Fibroblast of skin of right quadriceps (primary cell): ENCODE results near the gene PDE6D.

Experiments
- DNase-seq: peaks from one replicate; pipeline ENCODE4 v3.0.0-alpha.2; 2013

The PDE6D gene

DNA sequence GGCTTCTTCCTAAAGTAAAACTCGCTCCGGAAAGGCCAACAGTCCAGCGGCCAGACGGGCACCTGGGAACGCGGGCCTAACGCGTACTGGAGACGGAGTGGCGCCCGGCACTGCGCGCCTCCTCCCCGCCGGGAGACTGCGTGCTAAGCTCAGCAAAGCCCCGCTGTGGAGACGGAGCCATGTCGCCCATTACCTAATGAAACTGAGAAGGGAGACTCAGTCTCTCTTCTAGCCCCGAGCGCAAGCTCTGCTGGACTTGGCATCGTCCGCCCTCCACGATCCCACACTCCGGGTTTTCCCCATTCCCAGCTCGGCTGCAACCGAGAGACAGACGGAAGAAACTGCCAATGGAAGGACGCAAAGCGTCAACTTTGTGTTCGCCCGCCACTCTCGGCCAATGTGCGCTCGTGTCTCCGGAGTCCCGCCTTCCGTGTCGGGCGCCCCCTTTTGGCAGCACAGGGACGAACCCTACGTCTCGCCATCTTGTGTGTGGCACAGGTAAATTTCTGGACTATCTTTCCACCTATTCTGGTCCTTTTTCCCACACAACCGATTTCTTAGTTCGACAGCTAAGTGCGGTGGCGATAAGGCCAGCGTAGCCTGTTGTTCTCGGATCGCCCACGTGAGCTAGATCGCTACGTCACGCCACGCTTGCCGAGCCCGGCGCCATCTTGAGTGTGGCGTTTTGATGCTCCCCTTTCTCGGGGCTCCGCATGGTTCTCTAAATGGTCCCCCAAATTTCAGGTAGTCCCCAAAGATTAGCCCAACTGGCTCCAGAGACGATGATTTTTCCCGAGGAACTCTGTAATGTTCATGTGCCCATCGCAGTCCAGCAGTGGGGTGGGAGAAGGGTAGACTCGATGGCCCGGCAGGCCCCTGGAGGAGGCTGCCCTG, 74.1 kb downstream of the PDE6D start:
- peak; percentile 99 for DNase-seq

DNA sequence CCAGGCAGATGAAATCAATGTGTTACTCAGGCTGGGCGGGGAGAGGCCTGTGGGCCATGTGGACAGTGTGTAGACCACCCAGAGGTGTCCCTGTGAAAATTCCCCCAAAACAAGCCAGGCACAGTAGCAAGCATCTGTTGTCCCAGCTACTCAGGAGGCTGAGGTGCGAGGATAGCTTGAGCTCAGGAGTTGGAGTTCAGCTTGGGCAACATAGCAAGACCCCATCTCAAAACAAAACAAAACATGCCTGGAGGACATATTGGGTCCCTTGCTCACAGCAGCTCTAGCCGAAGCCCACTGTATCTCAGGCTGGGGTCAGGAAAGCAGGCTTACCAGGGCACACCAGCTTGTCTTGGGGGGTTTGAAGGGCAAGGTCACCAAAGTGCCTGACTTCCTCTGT, 77.1 kb downstream of the PDE6D start:
- DNase-seq = no peak

DNA sequence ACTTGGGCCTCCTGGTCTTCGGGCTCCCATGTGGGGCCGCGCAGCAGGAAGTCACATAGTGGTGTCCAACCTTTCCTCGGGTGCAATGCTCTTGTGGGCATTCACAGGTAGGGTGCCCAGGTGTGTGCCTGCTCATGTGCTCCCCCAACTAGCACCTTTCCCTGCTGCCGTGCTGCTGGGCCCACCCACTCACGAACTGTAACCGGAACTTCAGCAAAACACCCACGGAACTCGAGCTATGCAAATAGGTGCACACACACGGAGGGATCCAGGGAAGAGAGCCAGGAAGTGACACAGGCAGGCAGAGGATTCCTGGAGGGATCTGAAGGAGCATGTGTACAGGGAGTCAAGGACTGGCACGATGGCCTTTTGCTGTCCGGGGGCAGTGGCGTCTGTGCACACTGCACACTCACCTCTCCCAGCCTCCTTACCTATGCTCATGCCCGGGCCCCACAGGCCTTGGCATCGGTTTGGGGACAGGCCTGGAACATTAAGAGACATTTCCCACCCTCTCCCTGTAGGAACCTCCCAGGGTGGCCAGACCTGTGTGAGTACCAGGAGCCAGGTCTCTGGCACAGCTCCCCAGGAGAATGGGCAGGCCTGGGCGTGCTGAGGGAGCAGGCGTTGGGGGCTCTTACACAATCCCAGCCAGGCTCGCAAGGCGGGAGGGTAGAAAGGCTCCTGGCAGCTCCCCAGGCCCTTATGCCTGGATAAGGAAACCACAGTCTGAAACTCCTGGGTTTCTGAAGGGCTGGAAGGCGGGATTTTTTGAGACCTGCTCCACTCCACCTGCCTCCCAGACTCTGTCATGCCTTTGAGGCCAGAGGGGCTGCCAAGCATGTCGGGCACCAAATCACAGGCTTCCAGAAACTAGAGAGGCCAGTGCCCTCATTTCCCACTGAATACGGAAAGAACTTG, 79.4 kb downstream of the PDE6D start:
- DNase-seq = peak; percentile 32

DNA sequence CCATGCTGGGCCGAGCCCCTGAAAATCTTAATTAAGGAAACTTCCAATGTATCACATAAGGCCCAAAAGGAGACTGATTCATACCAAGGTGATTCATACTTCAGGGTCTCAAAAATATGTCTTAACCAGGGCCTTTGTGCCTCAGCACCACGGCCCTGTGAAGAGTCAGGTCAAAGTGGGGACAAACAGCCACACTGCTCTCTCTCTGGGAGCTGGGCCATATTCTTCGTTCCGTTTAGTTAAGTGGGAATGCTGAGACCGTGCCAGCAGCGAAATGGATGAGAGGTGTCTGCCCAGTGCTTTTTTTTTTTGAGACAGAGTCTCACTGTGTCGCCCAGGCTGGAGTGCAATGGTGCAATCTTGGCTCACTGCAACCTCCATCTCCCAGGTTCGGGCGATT, 82.1 kb downstream of the PDE6D start:
- peak; percentile 45 for DNase-seq

DNA sequence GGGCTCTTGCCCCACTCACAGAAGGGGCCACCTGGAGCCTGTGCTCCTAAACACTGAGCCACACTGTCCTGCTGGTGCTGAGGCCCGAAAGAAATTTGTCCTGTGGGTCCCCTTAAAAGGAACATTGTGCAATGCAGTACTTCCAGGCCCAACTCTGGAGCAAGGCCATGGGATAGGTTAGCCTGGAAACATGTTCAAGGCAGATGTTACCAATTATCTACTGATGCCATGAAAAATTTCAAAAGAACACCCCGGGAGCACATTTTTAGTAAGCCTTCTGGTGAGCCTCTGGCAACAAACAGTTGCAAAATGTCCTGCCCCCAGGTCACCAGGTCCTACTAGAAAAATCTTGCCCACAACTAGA, 85.1 kb downstream of the PDE6D start:
- peak; percentile 76 for DNase-seq

DNA sequence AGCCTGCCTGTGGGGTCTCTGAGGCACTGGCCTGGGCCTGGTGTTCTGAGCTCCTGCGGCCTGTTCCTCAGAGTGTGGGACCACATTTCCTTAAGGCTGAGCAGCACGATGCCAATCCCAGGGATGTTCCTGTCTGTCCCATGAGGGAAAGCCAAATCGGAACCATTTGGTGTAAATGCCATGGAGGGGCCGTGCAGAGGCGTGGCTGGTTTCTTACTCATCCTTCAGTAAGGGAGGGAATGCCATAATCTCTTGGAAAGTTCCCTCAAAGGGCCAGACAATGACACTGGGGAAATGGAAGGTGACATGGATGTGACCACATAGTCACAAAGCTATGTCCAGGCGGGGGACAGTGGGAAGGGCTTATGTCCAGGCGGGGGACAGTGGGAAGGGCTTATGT, 87.1 kb downstream of the PDE6D start:
- no peak for DNase-seq

DNA sequence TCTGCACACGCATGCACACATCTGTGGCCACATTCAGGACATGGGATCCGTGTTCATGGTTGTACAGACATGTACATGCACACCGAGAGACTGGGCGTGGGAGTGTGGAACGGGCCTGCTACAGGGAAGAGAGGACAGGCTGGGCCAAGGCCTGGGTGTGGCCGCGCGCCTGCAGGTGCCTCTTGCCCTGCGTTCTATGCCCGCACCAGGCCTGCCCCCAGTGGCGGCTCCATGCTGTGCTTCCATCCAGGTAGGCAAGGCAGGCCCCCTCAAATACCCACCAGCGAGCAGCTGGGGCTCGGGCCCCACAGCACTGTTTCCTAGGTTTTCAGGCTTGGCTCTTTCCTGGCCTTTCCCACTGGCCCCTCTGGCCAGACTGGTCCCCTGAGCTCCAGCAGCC, 88.2 kb downstream of the PDE6D start:
- DNase-seq = no peak

DNA sequence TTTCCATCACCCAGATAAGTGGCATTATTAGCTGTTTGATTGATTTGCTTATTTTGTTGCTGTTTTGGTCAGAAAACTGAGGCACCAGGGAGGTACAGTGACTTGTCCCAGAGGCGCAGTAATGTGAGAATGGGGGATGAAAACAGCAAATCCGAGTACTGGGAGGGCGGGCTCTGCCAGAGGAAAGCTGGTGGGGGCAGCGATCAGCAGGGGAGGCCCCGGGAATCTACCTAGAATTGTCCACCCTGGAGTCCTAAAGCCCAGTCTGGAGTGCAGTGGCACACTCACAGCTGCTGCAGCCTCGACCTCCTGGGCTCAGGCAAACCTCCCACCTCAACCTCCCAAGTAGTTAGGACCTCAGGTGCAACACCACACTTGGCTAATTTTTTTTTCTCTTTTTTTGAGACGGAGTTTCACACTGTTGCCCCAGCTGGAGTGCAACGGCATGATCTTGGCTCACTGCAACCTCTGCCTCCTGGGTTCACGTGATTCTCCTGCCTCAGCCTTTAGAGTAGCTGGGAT, 89.8 kb downstream of the PDE6D start:
- no peak for DNase-seq

DNA sequence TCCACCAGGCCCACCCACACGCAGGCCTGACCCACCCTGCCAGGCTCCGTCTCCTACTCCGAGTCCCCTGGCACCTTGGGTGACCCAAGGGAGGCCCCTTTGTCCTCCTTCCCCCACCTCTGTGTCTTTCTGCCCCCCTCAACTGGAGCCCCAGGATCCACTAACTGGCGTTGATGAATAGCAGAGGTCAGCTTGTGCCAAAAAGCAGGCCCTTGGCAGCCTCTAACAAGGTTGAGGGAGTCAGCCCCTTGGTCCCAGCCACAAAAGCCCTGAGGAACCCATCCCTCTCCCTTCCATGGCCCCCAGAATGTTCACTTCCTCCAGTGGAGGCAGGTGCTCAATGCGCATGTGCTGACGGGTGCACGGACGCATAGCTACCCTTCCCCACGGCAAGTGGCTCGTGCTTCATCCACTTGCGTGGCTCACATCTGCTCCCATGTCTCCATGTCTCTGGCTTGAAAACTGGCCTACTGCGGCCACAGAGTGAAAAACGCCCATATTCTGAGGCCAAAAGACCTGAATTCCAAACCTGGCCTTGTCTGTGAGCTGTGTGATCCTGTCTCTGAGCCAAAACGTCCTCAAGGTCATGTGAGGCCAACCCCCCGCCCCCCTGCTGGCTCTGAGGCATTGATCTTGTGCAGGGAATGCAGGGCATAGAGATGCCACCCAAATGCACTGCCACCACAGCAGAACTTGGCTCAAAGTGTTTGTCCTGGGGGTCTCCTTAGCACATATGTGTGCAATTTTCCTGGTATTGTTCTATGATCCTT, 91.8 kb downstream of the PDE6D start:
- no peak for DNase-seq

DNA sequence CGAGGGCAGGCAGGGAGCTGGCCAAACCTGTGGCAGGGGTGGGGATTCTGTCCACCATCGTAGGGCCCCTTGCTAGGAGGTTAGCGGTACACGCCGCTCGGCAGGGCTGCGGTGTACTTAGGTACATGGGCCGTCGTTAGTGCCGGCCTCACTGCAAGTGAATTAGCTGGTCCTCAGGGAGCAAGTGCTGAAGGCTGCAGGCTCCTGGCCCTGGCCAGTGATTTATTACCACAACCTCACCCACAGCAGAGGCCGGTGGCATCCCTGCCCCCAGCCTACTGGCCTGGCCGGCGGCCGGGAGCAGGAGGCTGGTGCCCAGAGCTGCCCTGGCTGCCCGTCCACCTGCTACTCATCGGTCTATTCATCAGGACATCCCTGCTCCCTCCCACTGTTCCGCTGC, 92.4 kb downstream of the PDE6D start:
- no peak for DNase-seq

DNA sequence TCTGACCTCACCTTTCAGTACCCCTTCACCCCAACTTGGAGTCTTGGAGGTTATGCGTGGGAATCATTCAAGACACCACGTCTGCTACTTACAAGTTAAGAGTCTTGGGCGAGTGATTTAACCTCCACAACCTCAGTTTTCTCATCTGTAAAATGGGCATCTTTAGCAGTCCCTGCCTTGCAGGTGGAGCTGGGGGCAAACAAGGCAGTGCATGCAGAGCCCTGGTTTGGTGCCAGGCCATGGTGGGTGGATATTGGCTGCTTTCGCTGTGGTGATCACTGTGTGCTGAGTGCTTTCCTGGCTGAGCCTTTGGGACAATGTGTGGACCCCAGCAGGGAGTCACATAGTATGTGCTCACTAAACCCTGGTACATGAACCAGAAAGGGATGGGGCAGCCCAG, 93.1 kb downstream of the PDE6D start:
- no peak for DNase-seq

DNA sequence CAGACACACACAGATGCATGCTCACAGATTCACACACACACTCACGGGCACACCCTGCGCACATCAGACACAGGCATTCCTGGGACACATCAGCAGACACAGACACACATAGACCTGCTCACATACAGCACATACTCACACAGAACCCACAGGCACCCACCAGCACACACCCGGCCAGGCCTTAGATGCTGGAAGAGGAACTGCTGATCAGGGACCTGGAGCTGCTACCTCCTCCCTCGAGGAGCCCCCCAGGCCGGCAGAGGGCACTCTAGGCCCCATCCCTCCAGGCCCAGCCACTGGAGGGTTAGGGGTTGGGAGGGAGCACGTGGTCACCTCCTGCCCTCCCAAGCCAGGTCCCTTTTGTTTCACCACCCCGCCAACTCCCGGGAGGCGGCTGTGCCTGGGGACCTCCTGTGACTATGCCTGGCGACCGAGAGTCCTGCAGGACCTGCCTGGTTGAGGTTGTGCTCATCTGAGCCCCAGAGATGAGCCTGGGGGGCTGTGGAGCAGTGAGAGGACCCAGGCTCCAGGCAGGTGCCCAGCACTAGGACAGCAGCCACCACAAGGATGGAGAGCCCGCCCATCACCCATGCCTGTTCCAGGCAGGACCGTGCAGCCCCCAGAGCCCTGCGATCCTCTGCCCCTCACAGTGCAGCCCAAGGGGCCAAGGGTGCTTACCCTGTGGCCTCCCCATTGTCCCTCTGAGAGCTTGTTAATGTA, 93.8 kb downstream of the PDE6D start:
- no peak for DNase-seq

DNA sequence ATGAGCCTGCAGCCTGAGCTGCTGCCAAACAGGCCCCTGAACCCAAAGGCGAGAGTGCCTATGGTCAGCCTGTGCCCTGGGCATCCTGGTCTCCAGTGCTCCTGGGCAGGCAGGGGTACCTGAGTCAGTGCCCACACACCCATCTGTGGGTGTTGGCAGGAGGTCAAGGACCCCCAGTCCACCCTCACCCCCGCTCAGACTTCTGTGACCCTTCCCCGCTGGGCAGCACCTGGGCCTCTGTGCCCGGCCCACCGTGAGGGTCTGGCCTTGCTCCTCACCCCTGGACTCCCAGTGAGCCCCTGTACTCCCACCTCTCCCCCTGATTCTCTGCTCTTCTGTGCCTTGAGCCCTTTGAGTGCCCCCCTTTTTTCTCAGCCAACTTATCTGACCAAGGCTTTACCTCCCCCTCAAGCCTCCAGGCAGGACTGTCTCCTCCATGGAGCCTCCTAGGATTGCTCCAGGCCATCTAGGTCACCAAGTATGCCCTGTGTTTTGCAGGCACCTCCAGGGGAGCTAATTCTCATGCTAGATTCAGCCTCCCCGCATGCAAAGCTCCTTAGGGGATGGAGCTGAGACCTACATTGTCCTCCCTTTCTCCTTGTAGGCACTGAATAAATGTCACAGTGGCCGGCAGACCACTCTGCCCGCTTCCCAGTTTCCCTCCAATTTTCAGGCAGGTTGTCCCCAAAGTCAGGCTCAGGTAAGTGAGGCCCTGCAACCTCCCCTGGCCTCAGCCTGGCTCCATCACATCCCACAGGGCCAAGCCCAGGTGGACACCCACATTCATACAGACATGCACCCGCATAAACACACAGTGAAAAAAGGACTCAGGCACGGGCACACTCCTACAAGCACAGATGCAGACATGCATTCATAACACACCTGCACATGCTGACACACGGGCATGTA, 94.6 kb downstream of the PDE6D start:
- no peak for DNase-seq

DNA sequence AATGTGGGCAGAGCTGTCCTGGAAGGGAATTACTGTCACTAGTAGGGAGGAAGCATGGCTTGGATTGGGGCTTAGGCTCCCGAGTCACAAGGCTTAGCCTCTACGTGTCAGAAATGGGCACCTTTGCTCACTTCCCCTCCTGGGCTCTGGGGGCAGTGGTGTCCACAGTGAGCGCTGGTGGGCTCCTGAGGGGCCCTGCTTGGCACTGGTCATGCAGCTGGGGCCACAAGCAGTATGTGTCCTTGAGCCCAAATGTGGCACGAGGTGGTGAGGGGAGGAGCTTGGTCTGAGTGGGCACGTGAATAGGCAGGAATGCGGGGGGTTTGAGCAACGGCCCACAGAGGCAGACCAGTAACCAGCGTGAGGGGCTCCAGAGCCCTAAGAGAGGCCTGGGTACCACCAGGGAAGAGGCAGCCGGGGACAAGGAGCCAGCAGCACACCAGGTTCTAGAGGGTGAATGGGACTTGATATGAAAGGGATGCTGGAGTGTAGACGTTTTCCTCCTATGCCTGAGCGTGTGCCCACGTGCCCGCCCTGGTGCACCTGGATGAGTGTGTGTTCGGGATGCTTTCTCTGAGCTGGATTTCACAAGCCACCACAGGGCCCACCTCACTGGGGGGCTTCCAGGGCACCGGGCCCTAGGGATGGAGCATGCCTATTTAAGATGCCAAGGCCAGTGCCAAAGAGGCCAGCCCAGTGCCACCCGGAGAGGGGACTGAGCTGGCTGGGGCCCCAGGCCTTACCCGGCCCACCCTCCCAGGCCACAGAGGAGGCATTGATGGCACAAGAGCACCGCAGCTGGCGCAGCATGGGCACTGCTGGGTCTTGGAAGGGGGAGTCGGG, 95.5 kb downstream of the PDE6D start:
- DNase-seq = no peak

DNA sequence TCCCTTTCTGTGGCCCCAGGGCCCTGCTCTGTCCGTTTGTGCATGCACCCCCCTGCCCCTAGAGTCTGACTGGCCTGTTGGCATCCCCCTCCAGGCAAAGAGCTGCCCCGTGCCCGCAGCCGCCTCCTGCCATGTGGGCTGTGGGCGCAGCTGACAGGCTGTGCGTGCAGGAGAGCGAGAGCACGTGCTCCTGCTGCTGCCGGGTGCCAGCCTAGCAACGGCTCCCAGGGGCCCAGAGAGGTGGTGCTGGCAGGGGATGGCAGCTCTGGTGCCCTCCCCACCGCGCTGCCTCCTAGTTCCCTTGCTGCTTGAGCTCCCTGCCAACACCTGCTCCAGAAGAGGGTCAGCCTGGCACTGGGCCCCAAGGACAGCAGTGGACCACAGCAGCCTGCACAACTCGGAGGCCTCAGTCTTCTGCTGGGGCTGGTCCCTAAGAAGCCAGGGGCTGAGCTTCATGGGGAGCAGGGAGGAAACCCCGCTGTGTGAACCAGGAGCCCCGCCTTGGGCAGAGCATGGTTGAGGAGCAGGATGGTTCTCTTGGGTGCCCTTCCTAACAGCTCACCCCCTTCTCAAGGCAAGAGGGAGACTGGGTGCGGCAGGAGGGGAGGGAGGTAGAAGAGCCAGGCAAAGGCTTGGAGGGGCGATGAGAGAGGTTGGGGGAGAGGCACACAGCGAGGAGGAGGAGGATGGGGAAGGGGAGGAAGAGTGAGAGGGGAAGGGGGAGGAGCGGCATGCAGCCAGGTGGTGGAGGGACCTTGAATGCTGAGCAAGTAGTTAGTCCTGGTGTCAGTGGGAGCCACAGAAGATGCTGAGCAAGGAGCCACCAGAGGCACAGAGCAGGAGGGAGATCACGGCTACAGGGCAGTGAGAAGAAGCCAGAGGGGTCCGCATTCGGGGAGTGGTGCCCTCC, 96.5 kb downstream of the PDE6D start:
- DNase-seq = no peak

DNA sequence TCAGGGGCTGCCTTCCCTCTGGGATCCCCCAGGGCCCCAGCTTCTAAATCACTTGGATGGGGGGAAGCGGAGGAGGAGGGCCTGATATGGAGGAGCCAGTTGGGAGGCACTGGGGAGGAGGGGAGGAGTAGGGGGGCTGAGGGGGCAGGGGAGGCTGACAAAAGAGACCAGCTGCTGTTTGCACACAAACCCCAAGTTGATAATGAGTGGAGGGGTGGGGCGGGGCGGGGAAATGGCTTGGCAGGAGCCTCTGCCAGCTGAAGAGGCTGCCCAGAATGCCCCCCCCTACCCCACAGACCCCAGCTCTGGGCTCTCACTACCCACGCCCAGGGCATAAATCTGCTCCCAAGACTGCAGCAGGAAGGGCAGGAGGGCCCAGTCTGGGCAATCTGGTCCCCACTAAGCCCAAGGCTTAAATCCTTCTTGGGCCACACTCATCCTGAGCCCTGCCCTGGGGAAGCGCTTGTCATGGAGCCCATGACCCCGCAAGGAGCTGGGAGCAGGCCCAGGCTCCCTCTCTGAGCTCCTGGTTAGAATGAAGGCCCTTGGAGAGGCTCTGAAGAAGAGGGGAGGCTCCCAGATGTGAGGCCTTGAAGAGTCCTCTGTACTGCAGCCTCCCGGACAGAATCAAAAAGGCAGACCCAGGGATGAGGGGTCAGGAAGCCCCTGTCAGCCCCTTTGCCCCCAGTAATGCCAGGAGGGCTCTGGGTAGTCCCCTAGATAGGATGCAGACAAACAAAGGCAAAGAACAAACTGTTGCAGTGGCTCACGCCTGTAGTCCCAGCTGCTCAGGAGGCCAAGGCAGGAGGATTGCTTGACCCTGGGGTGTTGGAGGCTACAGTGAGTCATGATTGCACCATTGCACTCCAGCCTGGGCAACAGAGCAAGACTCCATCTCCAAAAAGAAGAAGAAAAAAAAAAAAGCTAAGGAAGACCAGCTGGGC, 97.5 kb downstream of the PDE6D start:
- no peak for DNase-seq

DNA sequence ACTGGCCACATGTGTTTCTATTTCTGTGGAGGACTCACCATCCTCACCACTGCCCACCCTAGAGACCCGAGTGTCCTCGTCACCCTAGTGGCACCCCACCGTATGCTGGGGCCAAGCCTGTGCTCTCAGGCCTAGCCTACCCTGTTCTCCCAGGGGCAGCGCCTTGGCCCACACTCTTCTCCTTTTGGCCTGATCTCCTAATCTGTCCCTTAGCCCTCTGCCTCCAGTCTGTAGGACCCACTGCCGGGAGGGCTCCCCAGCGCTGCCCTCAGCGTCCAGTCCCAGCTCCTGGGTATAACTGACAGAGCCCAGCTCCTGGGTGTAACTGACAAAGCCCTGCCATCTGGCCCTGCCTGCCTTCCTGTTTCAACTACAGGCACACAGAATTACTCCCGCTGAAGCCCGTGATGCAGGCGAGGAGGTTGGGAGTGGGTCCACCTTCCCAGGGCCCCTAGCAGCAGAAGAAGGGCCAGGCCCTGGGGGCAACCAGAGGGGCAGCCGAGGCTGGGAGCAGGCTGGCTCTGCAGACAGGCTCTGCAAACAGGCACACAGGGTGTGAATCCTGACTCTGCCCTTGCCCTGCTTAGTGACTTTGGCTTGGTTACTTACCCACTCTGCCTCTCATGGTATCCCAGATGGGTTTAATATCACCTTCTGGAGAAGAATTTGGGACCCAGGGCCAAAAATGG, 98.3 kb downstream of the PDE6D start:
- DNase-seq = no peak
